Effector CD4-positive, alpha-beta T cell (primary cell): Measurements from ENCODE around the gene ERICH4.
"Not testable (repeated sequence)": the region's sequence is repeated elsewhere in the genome, so short reads cannot be mapped to it uniquely, and the experiment has no call there.

Source experiments
- DNase-seq: peaks from one replicate; pipeline ENCODE4 v3.0.0-alpha.2; 2020

ERICH4 gene

GRCh38 chr19:41415154-41415571 lies 27.8 kb upstream of the ERICH4 start:
- no peak for DNase-seq

GRCh38 chr19:41416194-41416674 lies 26.7 kb upstream of the ERICH4 start:
- DNase-seq, result no peak

GRCh38 chr19:41420101-41420880 lies 22.7 kb upstream of the ERICH4 start:
- DNase-seq, result no peak

DNA sequence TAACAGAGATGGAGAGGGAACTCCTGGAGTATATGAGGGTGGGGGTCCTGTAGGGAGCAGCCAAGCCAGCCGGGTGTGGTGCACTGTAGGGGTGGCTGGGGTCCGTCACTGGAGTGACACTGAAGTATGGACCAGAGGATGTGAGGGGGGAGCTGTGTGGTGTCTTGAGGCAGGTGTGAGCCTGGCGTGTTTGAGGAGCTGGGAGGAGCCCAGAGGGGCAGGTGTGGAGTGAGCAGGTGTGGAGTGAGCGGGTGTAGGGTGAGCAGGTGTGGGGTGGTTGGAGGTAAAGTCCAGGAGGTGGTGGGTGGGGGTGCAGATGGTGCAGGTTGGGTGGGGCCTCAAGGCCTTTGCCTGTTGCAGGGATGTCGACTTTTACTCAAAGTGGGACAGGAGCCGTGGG lies 21.6 kb upstream of the ERICH4 start:
- no peak for DNase-seq

GRCh38 chr19:41421973-41422372 lies 21.0 kb upstream of the ERICH4 start:
- no peak for DNase-seq

DNA sequence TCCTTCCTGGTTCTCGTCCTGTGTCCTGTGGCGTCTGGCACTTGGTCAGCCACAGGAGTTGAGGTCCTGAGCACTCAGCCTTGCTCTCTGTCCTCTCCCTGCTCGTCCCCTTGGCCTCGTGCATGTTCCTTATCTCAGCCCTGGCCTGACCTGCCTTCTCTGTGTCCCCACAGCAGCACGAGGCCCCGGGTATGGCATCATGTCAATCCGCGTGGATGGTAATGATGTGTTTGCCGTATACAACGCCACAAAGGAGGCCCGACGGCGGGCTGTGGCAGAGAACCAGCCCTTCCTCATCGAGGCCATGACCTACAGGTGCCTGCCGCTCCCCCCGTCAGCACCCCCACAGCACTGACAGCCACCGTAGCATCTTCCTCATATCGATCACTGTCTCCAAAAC lies 20.5 kb upstream of the ERICH4 start:
- DNase-seq, result no peak

DNA sequence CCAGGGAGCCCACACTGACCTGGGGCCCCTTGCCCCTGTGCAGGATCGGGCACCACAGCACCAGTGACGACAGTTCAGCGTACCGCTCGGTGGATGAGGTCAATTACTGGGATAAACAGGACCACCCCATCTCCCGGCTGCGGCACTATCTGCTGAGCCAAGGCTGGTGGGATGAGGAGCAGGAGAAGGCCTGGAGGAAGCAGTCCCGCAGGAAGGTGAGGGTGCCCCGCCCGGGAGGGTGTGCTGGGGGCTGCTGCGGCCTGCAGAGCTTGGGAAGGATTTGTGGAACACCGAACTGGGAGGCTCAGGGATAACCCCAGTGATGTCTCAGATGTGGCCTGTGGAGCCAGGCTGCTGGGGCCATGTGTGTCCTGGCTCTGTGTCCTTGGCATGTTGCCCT lies 20.0 kb upstream of the ERICH4 start:
- DNase-seq, result no peak

- DNase-seq, result no peak
These were observed 18.4 kb upstream of the ERICH4 start for GRCh38 chr19:41424335-41425173.

- no peak for DNase-seq
These were observed 17.5 kb upstream of the ERICH4 start for GRCh38 chr19:41425174-41426115.

GRCh38 chr19:41426116-41426841 lies 16.7 kb upstream of the ERICH4 start:
- no peak for DNase-seq

DNA sequence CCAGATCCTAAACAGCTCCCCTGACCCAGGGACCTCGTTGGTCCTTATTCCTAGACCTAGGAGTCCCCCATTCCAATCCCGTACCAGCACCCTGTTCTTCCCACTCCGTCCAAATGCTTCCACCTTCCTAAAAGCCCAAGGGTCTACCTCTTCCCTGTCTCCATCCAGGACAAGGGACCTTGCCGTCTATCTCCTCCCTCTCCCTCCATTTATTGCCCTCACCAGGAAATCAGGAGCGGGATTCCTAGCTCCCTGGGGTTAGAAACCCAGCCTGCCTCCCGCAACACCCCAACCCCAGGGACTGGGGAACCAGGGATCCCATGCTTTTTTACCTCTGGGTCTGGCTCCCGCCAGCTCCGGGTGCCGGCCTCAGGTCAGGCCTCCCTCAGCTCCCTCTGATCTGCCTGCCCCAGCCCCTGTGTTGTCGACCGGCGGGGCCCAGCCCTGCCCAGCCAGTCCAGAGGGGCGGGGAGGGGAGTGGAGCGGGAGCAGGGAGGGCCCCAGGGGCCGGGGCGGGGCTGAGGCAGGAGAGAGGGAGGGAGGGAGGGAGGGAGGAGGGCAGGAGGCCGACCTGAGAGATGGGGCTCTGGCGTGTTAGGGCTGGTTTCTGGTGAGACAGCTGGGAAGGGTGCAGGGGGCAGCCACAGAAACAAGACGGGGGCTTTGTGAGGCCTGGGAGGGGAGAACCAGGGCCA lies 15.9 kb upstream of the ERICH4 start, which contains the start of gene B3GNT8:
Gene B3GNT8 (minus strand): TSS at position 423 of the 695 bp plus-strand sequence. CDS start 596 bp downstream, outside the sequence.
- DNase-seq, result no peak

- DNase-seq, result peak; percentile 21
These were observed 15.1 kb upstream of the ERICH4 start for GRCh38 chr19:41427647-41428480.

- DNase-seq, result no peak
These were observed 14.5 kb upstream of the ERICH4 start for GRCh38 chr19:41428481-41428859.

DNA sequence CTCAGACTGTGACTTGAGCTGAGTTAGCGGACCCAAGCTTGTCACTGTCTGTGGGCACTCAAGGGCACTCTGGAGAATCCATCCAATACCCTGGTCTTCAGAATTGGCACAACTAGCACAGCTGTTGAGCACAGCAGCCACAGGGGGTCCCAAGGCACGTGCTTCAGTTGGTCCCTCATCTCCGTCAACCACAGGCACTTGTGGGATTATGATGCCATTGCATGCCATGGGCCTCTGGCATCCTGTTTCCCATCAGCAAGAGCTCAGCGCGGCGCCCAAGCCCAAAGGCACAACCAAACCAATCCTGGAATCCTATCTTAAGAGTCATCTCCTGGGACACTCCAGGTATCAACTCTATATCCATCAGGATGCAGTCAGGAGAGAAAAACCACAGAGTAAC lies 12.0 kb upstream of the ERICH4 start:
- no peak for DNase-seq

GRCh38 chr19:41431426-41432386 lies 11.2 kb upstream of the ERICH4 start:
- DNase-seq, result no peak

DNA sequence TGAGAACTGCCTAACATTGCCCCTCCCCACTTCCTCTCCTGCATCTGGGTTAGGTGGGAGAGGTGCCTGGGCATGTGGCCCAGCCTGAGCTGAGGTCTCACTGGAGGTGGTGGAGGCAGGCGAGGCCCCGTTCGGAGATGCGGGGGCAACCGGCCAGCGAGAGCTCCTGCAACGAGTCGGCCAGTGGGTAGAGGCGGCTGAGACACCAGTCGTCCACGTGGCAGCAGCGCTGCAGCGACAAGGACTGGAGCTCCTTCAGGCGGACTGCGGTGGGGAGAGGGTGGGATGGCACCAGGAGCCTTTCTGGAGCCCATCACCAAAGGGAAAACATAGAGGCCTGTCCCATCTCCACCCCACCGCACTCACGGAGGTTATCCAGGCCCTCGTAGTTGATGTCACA lies 9.8 kb upstream of the ERICH4 start:
- no peak for DNase-seq

DNA sequence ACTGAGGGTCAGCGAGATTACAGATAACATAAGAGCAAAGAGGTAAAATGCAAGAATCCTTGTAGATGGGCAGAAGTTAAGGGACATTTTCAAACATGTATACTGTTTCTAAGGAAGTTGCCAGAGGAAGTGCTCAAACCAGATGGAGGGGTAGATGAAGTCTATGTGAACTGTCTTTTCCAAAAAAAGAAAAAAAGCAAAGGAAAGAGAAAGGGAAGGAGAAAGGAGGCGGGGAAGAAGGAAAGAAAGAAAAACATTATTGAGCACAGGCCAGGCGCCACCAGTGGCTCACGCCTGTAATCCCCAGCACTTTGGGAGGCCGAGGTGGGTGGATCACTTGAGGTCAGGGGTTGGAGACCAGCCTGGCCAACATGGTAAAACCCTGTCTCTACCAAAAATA lies 8.5 kb upstream of the ERICH4 start:
- no peak for DNase-seq

DNA sequence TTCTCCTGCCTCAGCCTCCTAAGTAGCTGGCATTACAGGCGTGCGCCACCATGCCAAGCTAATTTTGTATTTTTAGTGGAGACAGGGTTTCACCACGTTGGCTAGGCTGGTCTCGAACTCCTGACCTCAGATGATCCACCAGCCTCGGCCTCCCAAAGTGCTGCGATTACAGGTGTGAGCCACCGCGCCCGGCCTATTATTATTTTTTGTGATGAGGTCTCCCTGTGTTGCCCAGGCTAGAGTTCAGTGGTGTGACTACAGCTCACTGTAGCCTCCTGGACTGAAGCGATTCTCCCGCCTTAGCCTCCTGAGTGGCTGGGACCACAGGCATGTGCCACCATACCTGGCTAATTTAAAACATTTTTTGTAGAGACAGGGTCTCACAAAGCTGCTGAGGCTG lies 7.6 kb upstream of the ERICH4 start:
- not testable (repeated sequence) for DNase-seq
